GM19328 (cell line): ENCODE data around the gene VAV2.

Experiments
- ATAC-seq: cut with Tn5 transposase; IDR thresholded peaks from one replicate; pipeline ENCODE4 v1.9.1; 2021; ENCODE audit warnings: mild to moderate bottlenecking, moderate library complexity; ENCODE audit not compliant: unreplicated experiment

The VAV2 gene

DNA sequence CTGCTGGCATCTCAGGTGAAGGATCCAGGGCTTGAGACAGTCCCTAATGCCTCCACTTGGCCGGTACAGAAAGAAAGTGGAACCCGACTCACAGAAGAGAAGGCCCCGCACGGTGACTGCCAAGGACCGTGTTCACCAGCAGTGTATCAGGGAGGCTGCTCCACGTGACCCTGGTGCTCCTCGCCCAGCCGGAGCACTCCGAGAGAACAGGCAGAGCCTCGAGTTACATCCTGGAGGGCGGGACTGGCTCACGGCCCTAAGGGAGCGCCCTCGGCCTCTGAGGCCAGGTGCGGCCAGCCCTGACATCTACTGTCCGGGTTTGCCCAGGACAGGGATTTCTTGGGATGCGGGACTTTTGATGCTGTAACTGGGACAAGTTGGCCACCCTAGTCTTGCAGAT lies 149.9 kb downstream of the VAV2 start:
- ATAC-seq = no peak

DNA sequence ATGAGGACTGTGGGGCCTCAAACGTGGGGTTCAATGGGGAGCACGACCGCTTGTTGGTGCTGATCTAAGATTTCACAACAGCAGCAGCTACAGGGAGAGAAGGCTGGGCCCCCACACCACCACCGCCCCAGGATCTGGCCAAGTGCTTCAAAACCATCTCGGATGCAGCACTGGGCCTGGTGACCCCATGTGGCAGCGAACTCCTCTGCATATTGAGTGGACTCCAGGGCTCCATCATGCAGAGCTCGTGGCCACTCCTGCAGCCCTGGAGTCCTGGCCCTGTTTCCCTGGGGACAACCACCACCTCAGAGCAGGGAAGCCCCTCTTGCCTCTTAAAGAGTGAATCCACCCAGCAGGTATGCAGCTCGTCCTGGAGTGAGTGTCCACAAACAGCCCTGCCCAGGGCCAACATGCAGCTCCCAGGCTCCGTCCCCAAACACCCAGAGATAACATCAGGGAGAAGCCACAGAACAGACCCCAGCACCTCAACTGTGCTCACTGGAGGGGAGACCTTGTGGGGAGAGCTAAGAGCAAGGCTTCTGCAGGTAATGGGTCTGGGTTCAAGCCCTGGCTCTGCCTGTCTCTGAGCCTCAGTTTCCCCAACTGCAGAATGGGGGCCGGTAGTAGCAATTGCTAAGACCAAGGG lies 150.8 kb downstream of the VAV2 start:
- no peak for ATAC-seq

DNA sequence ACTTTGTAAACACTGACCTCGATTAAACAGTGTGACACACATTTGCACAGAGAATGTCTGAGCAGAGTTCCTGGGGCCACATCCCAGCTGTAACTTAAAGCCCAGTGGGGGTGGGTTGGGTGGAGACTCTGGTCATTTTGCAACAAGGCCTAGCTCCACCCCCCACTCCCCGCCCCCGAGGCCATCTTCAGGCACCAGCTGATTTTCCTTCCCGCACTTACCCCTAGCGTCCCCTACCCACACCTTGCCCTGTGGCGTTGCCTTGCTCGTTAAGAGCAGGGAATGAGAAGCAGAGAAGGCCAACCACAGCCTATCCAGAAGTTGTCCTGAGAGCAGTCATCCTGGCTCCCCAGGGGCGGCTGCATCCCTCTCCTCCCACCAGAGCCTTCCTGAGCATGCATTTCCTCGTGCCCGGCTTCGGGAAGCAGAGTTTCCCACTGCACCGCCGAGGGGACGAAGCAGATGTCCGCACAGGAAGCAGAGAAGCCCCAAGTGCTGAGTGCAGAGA lies 152.2 kb downstream of the VAV2 start:
- ATAC-seq = no peak

DNA sequence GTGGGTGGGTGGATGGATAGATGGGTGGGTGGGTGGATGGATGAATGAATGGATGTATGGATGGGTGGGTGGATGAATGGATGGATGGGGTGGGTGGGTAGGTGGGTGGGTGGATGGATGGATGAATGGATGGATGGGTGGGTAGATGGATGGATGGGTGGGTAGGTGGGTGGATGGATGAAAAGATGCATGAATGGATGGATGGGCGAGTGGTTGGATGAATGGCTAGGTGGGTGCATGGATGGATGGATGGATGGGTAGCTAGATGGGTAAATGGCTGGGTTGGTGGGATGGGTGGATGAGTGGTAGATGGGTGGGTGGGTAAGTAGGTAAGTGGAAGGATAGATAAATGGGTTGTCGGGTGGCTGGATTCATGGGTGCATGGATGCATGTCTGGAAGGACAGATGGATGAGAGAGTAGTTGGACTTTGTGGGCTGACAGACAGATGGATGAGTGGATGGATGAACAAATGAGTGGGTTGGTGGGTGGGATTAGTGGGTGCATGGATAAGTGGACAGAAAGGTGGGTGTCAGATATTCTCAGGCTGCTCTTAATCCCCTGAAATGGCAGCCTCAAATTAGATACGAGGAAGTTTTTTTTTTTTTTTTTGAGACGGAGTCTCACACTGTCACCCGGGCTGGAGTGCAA lies 153.1 kb downstream of the VAV2 start:
- ATAC-seq = no peak

DNA sequence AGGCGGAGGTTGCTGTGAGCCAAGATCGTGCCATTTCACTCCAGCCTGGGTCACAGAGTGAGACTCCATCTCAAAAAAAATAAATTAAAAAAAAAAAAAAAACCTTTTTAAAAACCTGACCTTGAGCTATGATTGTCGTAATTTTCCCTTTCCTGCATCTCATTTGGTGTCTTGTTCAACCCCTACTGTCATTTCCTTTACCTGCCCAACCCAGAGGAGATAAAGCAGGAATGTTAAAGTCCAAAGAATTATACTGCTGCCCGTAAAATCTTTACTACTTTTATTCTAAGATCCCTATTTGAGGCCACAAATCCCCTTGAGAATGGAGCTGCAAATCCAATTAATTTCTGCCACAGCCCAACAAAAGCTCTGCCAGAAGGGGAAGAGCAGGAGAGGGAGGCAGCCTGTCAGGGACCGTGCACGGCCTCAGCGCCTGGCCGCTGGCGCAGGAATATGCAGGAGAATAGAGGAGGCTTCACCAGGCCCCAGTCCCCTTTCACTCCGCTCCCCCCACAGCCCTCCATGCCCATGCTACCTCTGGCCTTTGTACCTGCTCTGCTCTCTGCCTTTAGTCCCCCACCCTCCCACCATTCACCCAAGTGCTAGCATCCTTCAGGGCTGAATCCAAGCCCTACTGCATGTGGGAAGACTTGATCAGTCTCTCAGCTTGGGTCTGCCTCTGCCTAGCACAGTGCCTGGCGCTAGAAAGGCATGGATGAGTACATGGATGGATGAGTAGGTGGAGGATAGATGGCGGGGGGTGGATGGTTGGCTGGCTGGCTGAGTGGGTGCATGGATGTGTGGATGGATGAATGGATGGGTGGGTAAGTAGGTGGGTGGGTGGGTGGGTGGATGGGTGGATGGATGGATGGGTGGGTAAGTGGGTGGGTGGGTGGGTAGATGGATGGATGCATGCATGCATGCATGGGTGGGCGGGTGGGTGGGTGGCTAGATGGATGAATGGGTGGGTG lies 154.2 kb downstream of the VAV2 start:
- ATAC-seq = no peak

DNA sequence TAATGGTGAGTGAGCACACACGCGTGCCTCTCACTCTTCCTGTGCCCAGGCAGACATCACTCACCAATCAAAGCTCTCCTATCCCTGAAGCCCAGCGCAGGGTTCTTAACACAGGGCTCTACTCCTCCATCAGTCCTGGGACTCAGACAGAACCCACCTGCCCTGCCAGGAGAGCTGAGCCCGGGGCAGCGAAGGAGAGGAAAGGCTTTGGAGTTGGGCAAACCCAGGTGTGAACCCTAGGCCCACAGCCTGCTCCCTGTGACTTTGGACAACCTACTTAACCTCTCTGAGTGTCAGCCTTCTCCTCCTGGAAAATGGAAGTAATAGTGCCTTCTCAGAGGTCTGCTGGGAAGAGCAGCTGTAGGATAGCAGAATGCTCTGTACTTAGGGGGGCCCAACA lies 155.3 kb downstream of the VAV2 start:
- ATAC-seq = no peak

DNA sequence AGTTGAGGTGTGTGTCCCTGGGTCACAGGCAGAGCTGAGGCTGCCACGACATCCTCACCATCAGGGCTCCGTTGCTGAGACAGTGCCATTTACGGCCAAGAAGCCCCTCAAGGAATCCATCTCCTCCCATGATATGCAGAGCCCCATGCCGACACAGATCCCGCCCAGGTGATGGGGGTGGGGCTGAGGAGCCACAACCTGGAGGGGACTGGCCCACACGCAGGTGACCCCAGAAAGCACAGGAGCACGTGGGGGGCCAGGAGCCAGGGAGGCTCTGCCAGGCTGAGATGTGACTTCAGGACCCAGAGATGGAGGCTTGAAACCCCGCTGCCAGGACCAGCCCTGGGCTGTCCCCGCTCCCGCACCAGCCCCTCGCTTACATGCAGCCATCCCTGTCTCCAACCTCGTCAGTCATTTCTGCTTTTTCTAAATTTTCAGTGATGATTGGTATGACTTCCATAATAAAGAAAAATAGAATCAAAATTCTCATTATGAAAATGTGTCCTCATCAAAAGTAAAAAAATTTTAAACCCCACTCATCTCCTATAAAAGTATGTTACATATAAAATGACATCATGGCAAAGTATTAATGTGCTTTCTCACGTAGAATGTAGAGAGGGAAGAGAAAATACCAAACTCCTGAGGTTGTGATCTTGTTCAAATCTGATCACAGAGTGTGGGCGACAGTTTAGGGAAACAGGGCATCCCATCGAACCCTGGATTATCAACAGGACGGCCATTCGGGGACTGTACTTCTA lies 155.9 kb downstream of the VAV2 start:
- ATAC-seq = no peak

DNA sequence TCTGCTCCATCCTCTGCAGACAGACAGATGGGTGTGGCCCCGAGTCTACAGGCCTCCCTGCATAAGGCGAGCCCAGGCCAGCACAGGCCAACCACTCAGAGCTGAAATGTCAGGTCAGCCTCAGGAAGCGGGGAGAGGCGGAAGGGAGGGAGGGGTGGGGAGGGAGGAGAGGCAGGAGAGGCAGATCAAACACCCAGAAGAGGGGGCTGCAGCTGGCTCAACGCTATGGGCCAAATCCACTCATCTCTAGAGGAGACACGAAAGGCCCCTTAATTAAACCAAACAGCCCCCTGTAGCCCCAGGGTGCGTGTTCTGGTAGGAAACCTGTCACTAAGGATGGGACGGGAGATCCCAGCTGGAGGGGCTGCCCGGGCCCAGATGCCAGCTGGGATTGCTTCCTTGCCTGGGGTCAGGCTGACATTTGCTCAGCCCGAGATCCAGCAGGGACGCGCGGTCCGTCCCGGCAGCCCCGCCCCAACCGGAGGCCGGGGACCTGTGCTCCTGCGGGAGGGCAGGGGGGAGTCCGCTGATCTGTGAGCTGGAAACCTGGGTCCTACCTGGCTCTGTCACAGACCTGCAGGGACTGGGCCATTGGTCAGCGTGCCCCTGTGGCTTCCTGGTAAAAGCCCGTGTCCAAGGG lies 156.7 kb downstream of the VAV2 start:
- ATAC-seq = no peak

DNA sequence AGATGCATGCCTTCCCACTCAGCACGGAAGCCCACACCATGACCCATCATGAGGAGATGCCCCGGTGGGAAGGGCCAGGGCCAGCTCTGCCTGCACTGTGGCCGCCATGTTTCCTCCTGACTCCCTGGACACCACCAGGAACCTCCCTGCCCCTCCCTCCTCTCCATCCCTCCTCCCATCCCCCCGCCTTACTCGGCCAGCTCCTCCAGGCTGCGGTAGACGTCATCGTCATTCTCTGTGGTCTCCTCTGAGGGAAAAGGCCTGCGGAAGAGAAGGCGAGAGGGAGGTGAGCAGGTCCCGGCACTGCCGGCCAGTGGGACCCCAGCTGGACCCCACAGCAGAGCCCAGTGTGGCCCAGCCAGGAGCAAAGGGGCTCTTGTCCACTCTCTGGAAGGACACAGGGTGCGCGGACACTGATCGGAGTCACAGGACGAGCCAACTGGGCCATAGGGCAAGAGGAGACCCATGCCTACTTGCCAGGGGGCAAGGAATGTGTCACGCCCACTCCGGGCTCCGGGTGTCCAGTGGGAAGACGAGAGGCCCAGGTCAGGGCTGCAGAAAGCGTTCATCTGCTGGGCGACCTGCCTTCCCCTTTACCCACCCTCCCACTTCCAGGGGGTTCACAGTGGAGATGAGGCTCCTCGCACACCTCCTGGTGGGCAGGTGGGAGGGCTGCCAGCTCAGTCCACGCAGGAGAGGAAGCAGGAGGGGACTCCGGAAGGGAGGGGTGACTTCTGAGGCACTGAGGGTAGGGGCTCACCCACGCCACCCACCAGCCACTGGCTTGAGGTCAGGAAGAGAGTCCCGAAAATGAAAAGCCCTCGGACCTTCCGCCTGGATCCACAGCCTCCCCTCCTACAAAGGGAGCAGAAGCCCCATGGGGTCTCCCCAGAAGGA lies 157.8 kb downstream of the VAV2 start:
- ATAC-seq = no peak

DNA sequence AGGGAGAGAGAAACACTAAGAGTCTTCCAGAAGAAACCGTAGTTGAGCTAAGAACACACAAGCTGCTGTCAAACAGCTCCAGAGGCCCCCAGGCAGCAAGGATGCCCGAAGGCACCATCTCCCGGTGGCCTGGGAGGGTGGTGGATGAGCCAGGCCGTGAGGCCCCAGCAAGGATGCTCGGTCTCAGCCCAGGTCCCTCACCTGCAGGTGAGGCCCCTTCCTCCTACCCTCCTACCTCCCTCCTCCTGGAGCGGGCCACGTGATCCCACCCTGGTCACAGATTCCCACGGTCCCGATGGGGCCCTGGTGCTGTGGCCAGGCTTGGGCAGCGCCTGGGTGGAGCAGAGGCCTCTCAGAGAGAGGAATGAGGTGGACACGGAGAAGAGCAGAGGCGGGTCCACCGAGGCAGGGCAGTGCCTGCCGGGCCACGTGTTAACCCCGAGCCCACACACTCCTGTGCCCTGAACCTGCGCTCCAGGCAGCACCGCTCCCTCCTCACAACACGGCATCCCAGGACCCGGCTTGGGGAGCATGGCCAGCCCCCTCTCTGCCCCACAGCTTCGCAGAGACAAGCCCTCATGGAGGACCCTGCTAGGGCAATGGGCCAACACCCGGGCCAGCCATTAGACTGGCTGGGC lies 158.6 kb downstream of the VAV2 start:
- no peak for ATAC-seq

DNA sequence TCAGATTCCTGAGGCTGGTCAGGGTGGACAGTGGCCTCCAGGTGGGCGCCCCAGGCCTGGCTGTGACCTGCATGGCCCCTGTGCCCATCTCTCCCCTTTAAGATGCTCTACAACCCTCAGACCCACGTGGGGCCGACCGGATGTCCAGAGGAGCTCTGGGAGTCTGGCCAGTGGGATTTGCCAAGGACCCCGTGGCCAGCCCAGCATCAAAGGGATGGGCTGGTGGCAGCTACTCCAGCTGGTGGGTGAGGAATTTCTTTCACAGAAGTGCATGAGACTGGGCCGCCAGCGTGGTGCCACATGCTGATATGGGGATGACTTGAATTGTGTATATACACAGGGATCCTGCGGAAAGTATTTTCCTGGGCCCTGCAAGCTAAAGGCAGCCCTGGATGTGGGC lies 159.2 kb downstream of the VAV2 start:
- no peak for ATAC-seq

DNA sequence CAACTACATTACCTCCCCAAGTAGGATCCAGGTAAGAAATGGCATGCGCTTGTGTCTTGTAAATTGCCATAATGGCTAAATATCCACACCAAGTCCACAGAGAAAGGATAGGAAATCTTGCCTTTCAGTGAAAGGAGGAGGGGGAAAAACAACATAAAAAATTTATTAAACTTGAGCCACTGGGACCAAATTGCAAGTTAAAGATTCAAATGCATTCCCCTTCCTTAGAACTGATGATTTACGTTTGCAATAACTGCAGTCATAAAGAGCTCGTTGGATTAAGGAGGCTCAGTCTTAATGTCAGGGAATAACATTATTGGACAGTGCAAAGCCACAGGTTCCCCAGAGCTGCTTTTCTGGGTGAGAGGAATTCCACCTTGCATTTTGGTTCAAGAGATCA lies 161.4 kb downstream of the VAV2 start:
- ATAC-seq = no peak

DNA sequence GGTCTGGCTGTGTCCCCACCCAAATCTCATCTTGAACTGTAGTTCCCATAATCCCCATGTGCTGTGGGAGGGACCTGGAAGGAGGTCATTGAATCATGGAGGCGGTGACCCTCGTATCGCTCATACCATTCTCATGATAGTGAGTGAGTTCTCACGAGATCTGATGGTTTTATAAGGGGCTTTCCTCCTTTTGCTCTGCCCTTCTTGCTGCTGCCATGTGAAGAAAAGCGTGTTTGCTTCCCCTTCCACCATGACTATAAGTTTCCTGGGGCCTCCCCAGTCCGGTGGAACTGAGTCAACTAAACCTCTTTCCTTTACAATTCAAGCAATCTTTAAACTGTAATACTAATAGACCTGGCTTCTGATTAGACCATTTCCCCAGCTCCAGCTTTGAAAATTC lies 161.8 kb downstream of the VAV2 start:
- no peak for ATAC-seq

DNA sequence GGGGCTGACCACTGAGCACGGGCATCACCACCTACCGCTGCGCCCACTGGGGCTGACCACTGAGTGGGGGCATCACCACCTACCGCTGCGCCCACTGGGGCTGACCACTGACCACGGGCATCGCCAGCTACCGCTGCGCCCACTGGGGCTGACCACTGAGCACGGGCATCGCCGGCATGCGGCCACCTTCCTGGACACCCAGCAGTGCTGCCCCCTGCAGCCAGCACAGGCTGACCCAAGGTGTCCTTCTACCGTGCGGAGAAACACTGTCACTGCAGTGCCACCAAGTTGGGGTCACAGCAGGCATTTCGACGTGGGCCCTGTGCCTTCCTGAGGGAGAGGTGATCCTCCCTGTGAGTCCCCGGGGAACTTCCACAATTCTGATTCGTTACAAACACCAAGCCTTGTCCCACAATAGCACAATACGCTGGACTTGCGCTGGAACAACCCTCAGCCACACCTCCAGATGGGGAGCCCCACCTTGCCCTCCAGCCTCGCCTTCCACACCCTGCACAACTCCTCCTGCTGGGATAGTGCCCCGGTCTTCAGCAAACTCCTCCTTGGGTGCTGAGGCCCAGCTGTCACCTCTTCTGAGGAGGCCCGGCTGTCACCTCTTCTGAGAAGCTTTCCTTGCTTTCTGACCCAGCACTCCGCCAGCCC lies 163.7 kb downstream of the VAV2 start:
- ATAC-seq = no peak

DNA sequence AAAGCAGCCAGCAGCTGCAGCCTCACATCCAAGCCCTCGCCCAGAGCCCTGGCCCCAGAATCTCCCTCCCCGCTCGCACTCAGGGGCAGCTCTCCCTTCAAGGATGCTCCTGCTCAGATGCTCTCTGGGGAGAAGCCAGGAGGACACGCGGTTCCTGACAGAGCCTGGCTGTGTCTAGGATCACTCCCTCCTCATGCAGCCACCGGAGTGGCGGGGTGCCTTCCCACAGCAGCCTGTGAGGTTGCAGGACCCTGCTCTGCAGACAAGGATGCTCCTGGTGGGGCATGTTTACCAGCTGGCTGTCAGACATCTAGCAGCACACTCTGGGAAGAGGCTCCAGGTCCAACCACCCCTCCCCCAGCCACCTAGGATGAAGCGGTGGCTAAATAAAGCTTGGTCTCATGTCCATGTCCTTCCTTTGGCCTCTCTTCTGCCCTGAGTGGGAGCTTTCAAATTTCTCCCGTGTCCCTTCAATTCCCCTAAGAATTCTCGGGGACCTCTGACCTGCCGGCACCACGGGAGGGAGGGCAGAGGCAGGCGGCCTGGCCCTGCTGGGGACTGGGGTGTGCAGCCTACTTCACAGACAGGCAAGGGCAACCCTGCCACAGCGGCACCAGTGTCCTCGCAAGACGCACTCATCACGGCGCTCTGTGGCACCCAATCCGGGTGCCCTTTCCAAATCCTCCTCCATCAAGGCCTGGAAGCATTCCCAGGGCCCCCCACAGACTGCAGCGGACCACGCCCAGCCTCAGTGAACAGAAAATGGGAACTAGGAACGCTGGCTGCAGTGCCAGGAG lies 165.6 kb downstream of the VAV2 start:
- ATAC-seq = no peak

DNA sequence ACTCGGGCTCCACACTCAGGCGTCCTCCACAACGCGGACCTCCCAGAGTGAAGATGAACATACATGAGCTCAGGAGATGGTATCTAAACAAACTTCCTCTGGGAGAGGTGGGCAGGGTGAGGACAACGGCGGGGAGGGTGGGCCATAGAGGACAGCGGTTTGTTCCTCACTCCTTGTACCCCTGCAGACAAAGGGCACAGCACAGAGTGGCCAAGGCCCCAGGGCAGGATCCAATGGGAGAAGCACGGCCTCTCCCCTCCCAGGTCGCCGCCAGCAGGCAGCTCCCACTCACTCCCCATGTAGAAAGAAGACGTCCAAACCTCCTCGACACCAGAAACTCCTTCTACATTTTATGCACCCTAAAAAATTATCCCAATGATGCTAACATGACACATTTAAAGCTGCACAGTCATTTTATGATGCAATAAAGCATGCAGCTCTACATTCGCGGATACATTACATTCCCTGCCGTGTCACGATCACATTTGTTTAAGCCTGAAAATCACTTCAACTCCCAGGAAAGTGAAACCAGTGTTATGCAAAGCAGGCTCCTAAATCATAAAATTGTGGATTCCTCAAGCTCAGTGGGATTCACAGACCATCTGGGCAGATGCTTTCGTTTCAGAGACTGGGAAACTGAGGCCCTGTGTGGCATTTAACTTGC lies 166.4 kb downstream of the VAV2 start:
- no peak for ATAC-seq

DNA sequence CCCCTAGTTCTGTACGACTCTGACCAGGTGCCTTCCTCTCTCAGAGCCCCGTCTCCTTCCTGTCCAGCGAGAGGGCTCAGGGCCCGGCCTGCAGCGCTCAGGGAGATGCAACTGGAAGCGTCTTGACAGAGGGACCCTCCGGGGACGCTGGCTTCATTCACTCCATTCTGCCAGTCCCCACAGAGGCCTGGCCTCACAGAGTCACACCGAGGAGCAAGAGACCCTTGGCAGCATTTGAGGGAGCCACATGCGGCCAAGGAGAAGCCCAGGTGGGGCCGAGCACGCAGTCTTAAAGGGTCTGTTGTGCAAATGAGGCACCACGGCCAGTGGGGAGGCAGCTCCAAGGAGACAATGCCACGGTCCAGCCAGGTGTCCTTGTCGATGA lies 167.3 kb downstream of the VAV2 start:
- no peak for ATAC-seq
